ENCODE measurements around the gene SIX5.

Gene SIX5

DNA sequence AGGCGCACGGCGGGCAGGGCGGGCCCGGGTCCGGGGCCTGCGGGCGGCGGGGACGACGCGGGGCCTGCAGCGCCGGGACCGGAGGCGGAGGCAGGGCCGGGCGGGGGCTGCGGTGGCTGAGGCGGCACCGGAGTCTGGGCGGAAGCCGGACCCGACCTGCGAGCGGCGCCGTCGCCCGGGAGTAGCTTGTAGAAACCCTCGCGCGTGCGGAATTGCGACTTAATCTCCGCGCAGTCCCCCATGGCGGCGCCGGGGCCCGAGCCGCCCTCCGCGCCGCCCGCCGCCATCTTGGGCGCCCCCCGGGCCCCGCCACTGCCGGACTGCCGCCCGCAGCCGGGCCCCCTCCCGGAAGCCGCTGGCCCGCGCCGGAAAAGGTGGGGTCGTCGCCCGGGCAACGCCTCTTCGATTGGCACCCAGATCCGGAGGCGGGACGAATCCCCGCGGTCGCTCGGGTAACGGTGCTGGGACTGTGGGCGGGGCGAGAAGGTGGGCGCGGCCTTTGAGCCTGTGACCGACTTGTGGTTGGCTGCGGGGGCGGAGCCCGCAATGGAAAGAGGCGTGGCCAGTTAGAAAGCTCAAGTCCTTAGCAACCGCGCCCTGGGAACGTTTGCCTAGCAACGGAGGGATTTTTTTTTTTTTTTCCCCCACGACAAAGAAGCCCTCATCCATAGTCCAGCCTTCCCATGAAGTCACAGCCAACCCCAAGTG, 23.6 kb upstream of the SIX5 start, which contains the start of gene DMWD:
Gene DMWD, minus strand, starts transcription at position 376 of the 708 bp plus-strand sequence. Its CDS starts 89 bp downstream, at position 287.
- DNase-seq (ENCODE audit: low read depth): peak; percentile 99

DNA sequence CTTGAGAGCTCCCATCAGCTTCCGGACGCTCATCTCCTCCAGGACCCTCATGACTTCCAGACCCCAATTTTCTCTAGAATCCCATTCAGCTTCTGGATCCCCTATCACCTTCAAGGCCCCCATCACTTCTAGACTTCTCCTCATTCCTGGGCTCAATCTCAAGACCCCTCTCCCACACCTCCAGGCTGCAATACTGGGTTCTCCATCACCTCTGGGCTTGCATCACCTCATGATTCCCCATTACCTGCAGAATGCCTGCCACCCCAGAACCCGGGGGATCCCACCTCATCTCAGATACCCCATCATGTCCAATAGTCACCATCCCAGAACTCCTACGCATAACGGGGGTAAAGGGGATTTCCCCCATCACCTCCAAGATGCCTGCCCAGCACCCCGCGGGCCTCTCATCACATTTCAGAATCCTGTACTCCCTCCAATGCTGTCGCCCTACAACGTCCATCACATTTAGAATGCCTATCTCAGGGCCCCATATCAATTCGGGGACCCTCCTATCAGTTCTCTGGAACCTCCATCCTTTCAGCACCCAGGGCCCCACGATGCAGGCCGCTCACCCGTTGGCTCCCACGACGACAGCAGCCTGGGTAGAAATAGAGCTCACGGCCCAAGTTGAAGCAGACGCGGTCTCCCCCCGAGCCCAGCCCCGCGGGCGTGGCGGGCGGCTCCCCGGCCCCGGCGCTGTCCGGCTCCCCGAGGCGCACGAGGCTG, 22.9 kb upstream of the SIX5 start:
- DNase-seq (ENCODE audit: low read depth): no peak

GRCh38 chr19:45790942-45791341, 21.9 kb upstream of the SIX5 start:
- no peak for DNase-seq (ENCODE audit: low read depth)

DNA sequence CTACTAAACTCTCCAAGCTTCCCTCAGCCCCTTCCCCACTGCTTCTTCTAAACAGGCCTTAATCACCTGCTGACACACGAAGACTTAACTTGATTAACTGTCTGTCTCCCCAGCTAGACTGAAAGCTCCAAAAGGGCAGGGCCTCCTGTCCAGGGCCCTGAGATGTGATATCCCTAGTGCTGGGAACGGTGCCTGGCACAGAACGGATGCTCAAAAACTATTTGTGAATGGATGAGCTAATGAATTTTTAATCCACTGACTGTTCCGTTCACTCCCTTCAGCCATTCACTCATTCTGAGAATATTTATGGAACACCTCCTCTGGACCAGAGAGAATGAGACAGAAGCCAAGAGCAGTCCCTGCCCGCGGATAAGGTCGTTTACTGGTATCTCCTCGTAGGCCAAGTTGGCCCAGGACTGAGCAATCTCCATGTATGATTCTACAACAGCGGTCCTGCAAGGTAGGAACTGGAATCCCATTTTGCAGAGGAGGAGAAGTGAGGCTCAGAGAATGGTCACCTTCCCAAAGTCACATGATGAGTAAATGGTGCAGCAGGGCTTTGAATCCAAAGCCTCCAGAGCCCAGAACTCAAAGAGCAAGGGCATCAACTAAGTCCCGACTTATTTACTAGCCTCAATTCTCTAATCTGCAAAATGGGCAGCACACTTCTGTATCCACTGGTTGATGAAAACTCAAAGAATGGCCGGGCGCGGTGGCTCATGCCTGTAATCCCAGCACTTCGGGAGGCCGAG, 20.2 kb upstream of the SIX5 start:
- DNase-seq (ENCODE audit: low read depth): no peak

DNA sequence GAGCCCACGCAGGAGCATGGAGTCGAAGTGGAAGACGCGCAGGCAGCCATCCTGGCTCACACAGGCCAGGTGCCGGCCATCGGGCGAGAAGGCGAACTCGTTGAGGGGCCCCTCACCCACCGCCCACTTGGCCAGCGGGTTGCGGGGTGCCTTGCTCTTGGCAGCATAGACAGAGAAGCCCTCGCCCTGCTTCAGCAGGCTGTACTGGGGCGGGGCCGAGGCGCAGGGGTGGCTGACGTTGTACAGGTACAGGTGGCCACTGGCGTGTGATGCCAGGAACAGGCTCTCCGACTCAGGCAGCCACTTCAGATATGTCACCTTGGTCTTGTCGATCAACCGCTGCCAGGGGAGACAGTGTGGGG, 17.5 kb upstream of the SIX5 start:
- no peak for DNase-seq (ENCODE audit: low read depth)

GRCh38 chr19:45785781-45786532, 16.9 kb upstream of the SIX5 start:
- no peak for DNase-seq (ENCODE audit: low read depth)

DNA sequence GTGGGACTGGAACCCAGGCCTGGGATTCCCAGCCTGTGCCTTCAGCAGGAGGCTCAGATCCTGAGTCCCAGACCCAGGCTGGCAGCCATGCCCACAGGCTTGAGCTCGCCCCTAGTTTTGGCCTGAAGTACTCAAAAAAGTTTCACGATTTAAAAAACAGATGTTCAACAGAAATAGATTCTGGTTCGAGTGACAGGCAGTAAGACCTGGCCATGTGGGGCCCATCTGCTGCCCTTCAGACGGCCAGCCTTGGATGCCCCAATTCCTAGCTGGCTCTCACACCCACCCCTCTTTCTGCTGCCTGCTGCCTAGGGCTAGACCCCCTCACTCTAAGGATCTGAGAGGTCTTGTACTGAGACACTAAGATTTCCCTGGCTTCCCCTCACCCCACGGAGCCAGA, 16.0 kb upstream of the SIX5 start:
- no peak for DNase-seq (ENCODE audit: low read depth)

DNA sequence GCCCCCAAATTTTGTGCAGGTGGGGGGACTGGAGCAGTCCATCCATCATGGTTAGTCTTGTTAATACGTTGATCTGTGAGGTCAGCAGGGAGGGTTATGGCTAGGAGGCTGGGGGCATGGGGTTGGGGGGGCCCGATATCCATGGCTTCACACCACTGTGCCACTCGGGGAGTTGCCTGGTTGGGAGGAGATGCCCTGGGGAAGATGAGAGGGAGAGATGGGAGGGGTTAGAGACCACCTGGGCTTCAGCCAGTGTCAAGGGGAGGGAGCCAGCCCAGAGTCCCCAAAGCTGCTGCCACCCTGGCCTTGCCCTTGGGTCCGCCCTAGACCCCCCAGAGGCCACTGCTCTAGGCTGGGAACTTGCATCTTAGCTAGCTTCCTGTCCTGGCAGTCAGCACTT, 15.0 kb upstream of the SIX5 start:
- no peak for DNase-seq (ENCODE audit: low read depth)

- peak; percentile 60 for DNase-seq (ENCODE audit: low read depth)
These were observed 14.1 kb upstream of the SIX5 start for GRCh38 chr19:45782820-45783785.

- DNase-seq (ENCODE audit: low read depth): no peak
These were observed 13.2 kb upstream of the SIX5 start, which contains the start of gene DMPK for GRCh38 chr19:45782162-45782691. Gene DMPK, minus strand, starts transcription at chr19:45782490. Its CDS starts 138 bp downstream, at chr19:45782352.

DNA sequence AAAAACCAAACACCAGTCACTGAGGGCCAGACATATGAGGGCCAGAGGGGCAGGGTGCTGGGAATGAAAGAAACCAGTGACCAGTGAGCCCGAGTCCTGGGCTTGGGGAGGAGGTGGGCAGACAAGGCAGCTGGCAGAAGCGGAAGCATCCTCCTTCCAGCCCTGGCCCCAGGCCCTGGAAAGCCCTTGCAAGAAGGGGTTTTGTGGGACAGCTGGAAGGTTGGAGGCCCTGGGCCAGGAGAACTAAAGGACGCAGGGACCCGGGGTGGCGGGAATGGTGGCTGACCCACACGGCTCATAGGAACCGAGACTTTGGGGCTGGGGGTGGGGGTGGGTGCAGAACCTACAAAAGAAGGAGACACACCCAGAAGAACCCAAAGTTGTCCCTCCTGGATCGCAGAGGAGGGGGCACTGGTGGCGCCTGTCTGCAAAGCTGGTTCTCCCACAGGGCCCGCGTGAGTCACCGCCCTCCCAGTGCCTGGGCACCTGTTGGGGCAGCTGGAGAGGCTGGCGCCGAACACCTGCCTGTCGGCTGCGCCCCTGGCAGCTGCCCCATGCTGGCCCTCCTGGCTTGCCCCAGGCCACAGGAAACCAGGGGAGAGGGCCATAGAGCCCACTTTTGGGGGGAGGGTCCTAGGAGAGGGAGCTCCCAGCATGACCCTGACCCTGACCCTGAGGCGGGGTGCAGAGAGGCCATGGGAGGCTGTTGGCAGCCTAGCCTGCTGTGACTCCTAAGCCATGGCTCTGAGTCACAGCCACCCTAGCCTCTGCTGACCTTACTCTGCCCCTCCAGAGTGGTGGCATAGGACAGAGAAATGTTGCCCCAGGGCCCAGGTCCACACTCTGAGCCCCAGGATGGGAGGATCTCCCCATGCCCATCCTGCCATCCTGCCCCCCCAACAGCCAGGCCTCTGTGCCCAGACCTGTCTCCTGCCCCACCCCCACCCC, 12.4 kb upstream of the SIX5 start:
- no peak for DNase-seq (ENCODE audit: low read depth)

- no peak for DNase-seq (ENCODE audit: low read depth)
These were observed 11.6 kb upstream of the SIX5 start for GRCh38 chr19:45780448-45781213.

GRCh38 chr19:45780146-45780447, 11.0 kb upstream of the SIX5 start:
- no peak for DNase-seq (ENCODE audit: low read depth)

GRCh38 chr19:45779231-45780145, 10.4 kb upstream of the SIX5 start:
- no peak for DNase-seq (ENCODE audit: low read depth)

DNA sequence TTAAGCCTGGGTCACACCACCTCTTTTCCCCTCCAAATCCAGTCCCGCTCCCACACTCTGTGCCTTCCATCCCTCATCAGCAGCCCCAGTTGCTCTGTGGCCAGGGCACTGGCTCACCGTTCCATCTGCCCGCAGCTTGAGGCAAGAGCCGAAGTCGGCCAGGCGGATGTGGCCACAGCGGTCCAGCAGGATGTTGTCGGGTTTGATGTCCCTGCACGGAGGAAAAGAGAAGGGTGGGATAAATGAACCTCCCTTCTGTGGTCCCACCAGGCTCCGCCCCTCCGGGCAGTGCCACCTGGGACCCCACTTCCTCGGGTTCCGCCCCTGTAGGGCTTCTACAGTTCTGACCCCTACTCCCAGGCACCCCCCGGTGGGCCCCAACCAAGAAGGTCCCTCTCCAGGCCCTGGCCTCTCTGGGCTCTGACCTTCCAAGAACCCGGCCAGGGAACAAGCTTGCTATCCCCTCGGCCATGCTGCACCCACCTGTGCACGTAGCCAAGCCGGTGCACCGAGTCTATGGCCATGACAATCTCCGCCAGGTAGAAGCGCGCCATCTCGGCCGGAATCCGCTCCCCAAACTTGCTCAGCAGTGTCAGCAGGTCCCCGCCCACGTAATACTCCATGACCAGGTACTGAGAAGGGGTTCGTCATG, 9.1 kb upstream of the SIX5 start:
- DNase-seq (ENCODE audit: low read depth): no peak

DNA sequence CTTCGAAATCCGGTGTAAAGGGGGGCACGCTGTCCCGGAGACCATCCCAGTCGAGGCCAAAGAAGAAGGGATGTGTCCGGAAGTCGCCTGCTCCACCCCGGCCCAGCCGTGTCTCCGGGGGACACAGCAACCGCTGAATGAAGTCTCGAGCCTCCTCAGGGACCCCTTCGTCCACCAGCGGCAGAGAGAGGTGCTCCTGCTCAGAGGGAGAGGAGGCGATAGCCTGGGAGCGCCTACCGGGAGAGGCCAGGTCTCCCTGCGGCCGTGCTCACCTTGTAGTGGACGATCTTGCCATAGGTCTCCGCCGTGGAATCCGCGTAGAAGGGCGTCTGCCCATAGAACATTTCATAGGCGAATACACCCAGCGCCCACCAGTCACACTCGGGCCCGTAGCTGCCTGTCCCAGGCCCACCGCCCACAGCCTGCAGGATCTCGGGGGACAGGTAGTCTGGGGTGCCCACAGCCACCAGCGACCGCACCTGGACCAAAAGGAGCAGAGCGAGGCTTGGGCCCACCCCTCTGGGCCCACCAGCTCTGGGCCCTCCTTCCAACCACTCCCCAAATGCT, 8.4 kb upstream of the SIX5 start:
- DNase-seq (ENCODE audit: low read depth): no peak

GRCh38 chr19:45774765-45775164, 5.7 kb upstream of the SIX5 start:
- DNase-seq (ENCODE audit: low read depth): no peak

All from fibroblast of the conjunctiva (primary cell).